ENCODE measurements around the gene THSD1. TPM values are rescaled to one million over a fixed set of nuclear protein-coding genes. Genes with fewer than 3 reads are reported as not detected.

Gene THSD1
- total RNA-seq, 2 experiments from 2014 or later = 0.18 to 0.31 TPM

DNA sequence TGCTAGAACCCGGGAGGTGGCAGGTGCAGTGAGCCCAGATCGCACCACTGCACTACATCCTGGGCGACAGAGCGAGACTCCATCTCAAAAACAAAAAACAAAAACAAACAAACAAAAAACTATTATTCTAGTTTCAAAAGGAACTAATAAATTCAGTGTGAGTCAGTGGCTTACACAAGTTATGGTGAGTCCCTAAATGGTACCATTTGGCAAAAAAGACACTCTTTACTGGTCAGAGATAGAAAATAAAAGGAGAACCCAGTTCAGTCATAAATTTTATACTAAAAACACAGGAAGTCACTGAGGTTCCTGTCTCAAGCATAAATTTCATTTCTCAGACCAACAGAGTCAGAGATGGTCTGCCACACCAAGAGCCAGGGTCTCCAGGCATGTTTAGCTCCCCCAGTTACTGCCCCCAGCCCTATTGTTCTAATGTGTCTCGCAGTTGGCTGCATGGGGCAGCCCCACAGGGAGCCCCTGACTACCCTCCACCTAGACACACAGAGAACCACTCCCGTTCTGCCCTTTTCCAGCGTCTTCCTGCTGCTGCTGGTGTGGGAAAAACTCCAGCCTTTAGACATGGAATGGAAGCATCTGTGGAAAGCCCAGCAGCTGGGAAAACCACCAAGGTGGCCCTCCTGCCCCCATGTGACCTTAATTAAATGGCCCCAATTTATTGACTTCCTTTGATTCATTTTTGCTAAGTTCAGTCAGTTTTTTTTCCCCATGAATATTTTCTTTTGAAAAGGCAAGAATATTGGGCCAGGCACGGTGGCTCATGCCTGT, 12.2 kb downstream of the THSD1 start:
- DNase-seq (no peak), ATAC-seq (no peak)
- TF ChIP-seq, protein P1, sequence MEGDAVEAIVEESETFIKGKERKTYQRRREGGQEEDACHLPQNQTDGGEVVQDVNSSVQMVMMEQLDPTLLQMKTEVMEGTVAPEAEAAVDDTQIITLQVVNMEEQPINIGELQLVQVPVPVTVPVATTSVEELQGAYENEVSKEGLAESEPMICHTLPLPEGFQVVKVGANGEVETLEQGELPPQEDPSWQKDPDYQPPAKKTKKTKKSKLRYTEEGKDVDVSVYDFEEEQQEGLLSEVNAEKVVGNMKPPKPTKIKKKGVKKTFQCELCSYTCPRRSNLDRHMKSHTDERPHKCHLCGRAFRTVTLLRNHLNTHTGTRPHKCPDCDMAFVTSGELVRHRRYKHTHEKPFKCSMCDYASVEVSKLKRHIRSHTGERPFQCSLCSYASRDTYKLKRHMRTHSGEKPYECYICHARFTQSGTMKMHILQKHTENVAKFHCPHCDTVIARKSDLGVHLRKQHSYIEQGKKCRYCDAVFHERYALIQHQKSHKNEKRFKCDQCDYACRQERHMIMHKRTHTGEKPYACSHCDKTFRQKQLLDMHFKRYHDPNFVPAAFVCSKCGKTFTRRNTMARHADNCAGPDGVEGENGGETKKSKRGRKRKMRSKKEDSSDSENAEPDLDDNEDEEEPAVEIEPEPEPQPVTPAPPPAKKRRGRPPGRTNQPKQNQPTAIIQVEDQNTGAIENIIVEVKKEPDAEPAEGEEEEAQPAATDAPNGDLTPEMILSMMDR (IDR thresholded peaks at IDR 0.05) = no peak
- POLR2A ChIA-PET = no interaction called here
- peaks cover 7% of the 10 kb centered on the region for H3K27me3 Mint-ChIP-seq
- H3K27ac Mint-ChIP-seq = no peak overlapping the region
- intact Hi-C loops (cut with micrococcal nuclease) = no loop called here
- no peaks in the 10 kb centered on the region for H3K4me1 Mint-ChIP-seq (ENCODE audit: low read depth)
- H3K36me3 Mint-ChIP-seq (ENCODE audit: low read depth) = no peaks in the 10 kb centered on the region
- H3K9me3 Mint-ChIP-seq = no peaks in the 10 kb centered on the region
- H3K4me3 Mint-ChIP-seq = no peak overlapping the region
- CTCF ChIA-PET = no interaction called here

DNA sequence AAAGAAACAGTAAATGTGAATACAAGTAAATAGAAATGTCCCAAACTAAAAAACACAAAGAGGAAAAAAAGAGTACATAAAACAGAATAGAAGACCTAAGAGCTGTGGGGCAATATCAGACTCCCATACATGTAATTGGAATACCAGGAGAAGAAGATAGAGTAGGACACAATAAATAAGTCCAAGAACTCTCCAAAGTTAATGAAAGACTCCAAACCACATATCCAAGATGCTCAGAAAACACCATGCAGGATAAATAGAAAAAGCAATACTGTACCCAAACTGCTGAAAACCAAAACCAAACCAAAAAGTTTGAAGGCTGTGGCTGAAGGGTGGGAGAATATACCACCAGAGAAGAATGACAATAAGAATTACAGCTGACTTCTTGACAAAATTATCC, 18.3 kb downstream of the THSD1 start:
- H3K27me3 Mint-ChIP-seq = no peaks in the 10 kb centered on the region
- ATAC-seq (no peak), DNase-seq (no peak)
- TF ChIP-seq, protein P1 (IDR thresholded peaks at IDR 0.05) = no peak
- no peaks in the 10 kb centered on the region for H3K36me3 Mint-ChIP-seq (ENCODE audit: low read depth)
- H3K9me3 Mint-ChIP-seq = no peaks in the 10 kb centered on the region
- ChIA-PET POLR2A (no interaction called here), CTCF (interaction anchor here (0.8 kb wide), 1 partner anchor 63 kb away, joined by 3 read pairs; the partner anchor contains the start of gene VPS36)
- H3K4me1 Mint-ChIP-seq (ENCODE audit: low read depth) = no peaks in the 10 kb centered on the region
- no peak overlapping the region for H3K4me3 Mint-ChIP-seq
- no peak overlapping the region for H3K27ac Mint-ChIP-seq
- intact Hi-C loops (cut with micrococcal nuclease) = no loop called here

DNA sequence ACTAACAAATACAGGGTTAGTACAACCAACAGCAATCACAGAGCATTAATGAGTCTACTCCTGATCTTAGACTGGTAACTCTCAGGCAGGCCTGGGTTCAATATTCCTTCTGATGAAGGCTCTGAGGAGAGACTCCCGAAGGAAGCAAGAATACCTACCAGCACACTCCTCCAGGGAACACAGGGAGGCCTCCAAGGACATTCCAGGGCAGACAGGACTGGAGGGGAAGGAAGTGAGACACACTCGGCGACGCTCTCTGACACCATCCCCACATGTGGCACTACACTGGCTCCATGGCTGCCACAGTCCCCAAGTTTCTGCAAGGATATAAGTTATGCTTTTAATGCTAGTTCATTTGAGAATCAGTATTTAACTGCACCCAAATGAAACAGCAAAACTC, 20.1 kb downstream of the THSD1 start:
- TF ChIP-seq, protein P1 (IDR thresholded peaks at IDR 0.05) = no peak
- POLR2A ChIA-PET = no interaction called here
- H3K9me3 Mint-ChIP-seq = no peaks in the 10 kb centered on the region
- no peaks in the 10 kb centered on the region for H3K36me3 Mint-ChIP-seq (ENCODE audit: low read depth)
- no peaks in the 10 kb centered on the region for H3K27me3 Mint-ChIP-seq
- ATAC-seq = no peak
- CTCF ChIA-PET = interaction anchor here (1.9 kb wide), 1 partner anchor 19 kb away, joined by 4 read pairs; no protein-coding TSS in a partner anchor
- H3K27ac Mint-ChIP-seq = no peak overlapping the region
- H3K4me1 Mint-ChIP-seq (ENCODE audit: low read depth) = no peaks in the 10 kb centered on the region
- intact Hi-C loops (cut with micrococcal nuclease) = no loop called here
- no peak for DNase-seq
- H3K4me3 Mint-ChIP-seq = no peak overlapping the region

DNA sequence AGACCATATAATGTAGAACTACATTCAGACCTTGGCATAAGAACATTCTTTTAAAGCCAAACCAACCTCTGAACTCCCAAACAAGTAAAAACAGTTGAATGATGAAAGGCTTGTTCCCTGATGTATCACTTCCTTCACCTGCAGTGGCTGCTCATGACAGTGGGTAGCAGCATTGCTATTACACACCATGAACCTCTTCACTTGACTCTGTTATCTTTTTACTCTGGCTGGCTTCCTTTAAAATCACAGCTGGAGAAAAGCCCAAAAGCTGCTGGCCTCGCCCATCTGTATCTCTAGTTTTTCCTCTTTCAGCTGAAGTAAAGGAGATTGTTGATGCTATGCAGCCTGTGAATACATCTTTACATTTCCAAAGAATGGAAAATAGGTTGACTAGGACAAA, 22.6 kb downstream of the THSD1 start:
- Mint-ChIP-seq H3K4me1 (ENCODE audit: low read depth) (no peaks in the 10 kb centered on the region), H3K27ac (no peak overlapping the region), H3K27me3 (no peaks in the 10 kb centered on the region), H3K4me3 (no peak overlapping the region), H3K36me3 (ENCODE audit: low read depth) (no peaks in the 10 kb centered on the region), H3K9me3 (no peaks in the 10 kb centered on the region)
- POLR2A ChIA-PET = no interaction called here
- CTCF ChIA-PET = no interaction called here
- TF ChIP-seq, protein P1 (IDR thresholded peaks at IDR 0.05) = no peak
- intact Hi-C loops (cut with micrococcal nuclease) = no loop called here
- ATAC-seq (no peak), DNase-seq (no peak)

DNA sequence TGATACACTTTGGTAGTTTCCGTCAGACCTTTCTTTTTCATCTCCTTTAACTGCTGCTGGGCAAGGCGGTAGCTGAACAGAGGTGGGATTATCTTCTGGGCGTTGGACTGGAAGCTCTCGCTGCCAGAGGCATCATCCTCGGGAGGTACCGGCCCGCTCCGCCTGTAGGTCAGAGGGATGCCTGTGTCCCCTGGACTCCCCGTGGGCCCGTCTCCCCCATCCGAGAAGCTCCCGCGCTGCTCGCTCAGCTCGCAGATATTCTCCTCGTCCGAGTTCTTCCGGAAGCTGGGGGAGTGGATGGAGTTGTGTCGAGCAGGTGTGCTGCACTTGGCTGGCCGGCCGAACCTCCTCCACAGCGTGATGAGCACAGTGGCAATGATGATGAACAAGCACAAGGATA, 27.7 kb downstream of the THSD1 start:
- CTCF ChIA-PET = no interaction called here
- Mint-ChIP-seq H3K4me1 (ENCODE audit: low read depth) (no peaks in the 10 kb centered on the region), H3K27me3 (no peaks in the 10 kb centered on the region), H3K9me3 (no peaks in the 10 kb centered on the region), H3K36me3 (ENCODE audit: low read depth) (no peaks in the 10 kb centered on the region), H3K4me3 (no peak overlapping the region), H3K27ac (no peak overlapping the region)
- POLR2A ChIA-PET = no interaction called here
- DNase-seq (no peak), ATAC-seq (no peak)
- TF ChIP-seq, protein P1 (IDR thresholded peaks at IDR 0.05) = no peak
- intact Hi-C loops (cut with micrococcal nuclease) = no loop called here

Data from activated CD8-positive, alpha-beta T cell treated with anti-CD3 and anti-CD28 coated beads for 36 hours (primary cell).